Measurements from ENCODE around the gene SLC9A7. TPM values are rescaled to one million over a fixed set of nuclear protein-coding genes. Genes with fewer than 3 reads are reported as not detected.

Gene SLC9A7
- total and polyA plus RNA-seq, 2 experiments from 2014 or later: 2.5 to 15.4 TPM

DNA sequence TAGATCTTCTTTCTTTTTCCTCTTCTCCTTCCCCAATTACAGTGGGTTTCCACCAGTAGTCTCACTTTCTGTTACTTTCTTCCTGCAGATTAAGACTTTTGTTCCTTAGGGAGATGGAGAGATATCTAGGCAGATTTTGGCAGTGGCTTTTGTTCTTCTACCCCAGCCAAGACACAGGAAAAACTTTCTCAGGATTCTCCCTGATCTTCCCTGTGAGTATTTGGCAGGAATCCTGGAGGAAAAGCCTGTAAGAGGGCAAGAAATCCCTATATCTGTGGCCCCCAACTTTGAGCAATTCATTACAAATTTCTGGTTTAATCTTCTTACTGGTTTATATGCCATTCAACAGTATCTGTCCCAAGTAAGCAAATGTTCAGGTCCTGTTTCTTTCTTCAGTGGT is 21.9 kb downstream of the SLC9A7 start:
- Histone ChIP-seq H3K9me2 (ENCODE audit: insufficient read depth) (no peaks in the 10 kb centered on the region), H4K20me1 (replicated peaks; ENCODE audit: insufficient read depth) (no peaks in the 10 kb centered on the region), H3F3A (replicated peaks; ENCODE audit: low read depth) (no peaks in the 10 kb centered on the region), H3K27ac (ENCODE audit: low read depth) (no peak overlapping the region), H3K79me2 (replicated peaks; ENCODE audit: insufficient read depth) (peaks cover 25% of the 10 kb centered on the region), H3K4me2 (no peak overlapping the region), H2AFZ (no peak overlapping the region), H3K36me3 (ENCODE audit: insufficient read depth) (no peaks in the 10 kb centered on the region), H3K27me3 (ENCODE audit: insufficient read depth) (no peaks in the 10 kb centered on the region), H3K4me1 (ENCODE audit: insufficient read depth) (no peaks in the 10 kb centered on the region), H3K4me3 (no peak overlapping the region)
- ATAC-seq (no peak), DNase-seq (ENCODE audit: low spot score) (no peak)
- H3K27me3 Mint-ChIP-seq (ENCODE audit: insufficient read depth, low read depth, poor library complexity): no peaks in the 10 kb centered on the region
- no peak overlapping the region for H3K27ac Mint-ChIP-seq
- H3K36me3 Mint-ChIP-seq (ENCODE audit: low read depth): peaks cover 40% of the 10 kb centered on the region
- no peaks in the 10 kb centered on the region for H3K4me1 Mint-ChIP-seq
- TF ChIP-seq, protein P1, sequence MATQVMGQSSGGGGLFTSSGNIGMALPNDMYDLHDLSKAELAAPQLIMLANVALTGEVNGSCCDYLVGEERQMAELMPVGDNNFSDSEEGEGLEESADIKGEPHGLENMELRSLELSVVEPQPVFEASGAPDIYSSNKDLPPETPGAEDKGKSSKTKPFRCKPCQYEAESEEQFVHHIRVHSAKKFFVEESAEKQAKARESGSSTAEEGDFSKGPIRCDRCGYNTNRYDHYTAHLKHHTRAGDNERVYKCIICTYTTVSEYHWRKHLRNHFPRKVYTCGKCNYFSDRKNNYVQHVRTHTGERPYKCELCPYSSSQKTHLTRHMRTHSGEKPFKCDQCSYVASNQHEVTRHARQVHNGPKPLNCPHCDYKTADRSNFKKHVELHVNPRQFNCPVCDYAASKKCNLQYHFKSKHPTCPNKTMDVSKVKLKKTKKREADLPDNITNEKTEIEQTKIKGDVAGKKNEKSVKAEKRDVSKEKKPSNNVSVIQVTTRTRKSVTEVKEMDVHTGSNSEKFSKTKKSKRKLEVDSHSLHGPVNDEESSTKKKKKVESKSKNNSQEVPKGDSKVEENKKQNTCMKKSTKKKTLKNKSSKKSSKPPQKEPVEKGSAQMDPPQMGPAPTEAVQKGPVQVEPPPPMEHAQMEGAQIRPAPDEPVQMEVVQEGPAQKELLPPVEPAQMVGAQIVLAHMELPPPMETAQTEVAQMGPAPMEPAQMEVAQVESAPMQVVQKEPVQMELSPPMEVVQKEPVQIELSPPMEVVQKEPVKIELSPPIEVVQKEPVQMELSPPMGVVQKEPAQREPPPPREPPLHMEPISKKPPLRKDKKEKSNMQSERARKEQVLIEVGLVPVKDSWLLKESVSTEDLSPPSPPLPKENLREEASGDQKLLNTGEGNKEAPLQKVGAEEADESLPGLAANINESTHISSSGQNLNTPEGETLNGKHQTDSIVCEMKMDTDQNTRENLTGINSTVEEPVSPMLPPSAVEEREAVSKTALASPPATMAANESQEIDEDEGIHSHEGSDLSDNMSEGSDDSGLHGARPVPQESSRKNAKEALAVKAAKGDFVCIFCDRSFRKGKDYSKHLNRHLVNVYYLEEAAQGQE (IDR thresholded peaks at IDR 0.05; ENCODE audit: unreplicated experiment): no peak
- TF ChIP-seq JUNB (IDR thresholded peaks at IDR 0.05; ENCODE audit: unreplicated experiment) (no peak), STAT1 (IDR thresholded peaks at IDR 0.05; ENCODE audit: unreplicated experiment) (no peak), EZH2 (IDR thresholded peaks at IDR 0.05; ENCODE audit: low read depth, unreplicated experiment) (no peak), EZH2phosphoT487 (IDR thresholded peaks at IDR 0.05; ENCODE audit: unreplicated experiment) (no peak), CREB1 (CRISPR knock-in tag; IDR thresholded peaks at IDR 0.05; ENCODE audit: low read depth) (no peak), ZNF331 (CRISPR knock-in tag; IDR thresholded peaks at IDR 0.05; ENCODE audit: low read depth) (no peak), ZNF114 (CRISPR knock-in tag; IDR thresholded peaks at IDR 0.05) (no peak), NANOG (IDR thresholded peaks at IDR 0.05; ENCODE audit: borderline replicate concordance) (no peak)
- TF ChIP-seq, protein P2, sequence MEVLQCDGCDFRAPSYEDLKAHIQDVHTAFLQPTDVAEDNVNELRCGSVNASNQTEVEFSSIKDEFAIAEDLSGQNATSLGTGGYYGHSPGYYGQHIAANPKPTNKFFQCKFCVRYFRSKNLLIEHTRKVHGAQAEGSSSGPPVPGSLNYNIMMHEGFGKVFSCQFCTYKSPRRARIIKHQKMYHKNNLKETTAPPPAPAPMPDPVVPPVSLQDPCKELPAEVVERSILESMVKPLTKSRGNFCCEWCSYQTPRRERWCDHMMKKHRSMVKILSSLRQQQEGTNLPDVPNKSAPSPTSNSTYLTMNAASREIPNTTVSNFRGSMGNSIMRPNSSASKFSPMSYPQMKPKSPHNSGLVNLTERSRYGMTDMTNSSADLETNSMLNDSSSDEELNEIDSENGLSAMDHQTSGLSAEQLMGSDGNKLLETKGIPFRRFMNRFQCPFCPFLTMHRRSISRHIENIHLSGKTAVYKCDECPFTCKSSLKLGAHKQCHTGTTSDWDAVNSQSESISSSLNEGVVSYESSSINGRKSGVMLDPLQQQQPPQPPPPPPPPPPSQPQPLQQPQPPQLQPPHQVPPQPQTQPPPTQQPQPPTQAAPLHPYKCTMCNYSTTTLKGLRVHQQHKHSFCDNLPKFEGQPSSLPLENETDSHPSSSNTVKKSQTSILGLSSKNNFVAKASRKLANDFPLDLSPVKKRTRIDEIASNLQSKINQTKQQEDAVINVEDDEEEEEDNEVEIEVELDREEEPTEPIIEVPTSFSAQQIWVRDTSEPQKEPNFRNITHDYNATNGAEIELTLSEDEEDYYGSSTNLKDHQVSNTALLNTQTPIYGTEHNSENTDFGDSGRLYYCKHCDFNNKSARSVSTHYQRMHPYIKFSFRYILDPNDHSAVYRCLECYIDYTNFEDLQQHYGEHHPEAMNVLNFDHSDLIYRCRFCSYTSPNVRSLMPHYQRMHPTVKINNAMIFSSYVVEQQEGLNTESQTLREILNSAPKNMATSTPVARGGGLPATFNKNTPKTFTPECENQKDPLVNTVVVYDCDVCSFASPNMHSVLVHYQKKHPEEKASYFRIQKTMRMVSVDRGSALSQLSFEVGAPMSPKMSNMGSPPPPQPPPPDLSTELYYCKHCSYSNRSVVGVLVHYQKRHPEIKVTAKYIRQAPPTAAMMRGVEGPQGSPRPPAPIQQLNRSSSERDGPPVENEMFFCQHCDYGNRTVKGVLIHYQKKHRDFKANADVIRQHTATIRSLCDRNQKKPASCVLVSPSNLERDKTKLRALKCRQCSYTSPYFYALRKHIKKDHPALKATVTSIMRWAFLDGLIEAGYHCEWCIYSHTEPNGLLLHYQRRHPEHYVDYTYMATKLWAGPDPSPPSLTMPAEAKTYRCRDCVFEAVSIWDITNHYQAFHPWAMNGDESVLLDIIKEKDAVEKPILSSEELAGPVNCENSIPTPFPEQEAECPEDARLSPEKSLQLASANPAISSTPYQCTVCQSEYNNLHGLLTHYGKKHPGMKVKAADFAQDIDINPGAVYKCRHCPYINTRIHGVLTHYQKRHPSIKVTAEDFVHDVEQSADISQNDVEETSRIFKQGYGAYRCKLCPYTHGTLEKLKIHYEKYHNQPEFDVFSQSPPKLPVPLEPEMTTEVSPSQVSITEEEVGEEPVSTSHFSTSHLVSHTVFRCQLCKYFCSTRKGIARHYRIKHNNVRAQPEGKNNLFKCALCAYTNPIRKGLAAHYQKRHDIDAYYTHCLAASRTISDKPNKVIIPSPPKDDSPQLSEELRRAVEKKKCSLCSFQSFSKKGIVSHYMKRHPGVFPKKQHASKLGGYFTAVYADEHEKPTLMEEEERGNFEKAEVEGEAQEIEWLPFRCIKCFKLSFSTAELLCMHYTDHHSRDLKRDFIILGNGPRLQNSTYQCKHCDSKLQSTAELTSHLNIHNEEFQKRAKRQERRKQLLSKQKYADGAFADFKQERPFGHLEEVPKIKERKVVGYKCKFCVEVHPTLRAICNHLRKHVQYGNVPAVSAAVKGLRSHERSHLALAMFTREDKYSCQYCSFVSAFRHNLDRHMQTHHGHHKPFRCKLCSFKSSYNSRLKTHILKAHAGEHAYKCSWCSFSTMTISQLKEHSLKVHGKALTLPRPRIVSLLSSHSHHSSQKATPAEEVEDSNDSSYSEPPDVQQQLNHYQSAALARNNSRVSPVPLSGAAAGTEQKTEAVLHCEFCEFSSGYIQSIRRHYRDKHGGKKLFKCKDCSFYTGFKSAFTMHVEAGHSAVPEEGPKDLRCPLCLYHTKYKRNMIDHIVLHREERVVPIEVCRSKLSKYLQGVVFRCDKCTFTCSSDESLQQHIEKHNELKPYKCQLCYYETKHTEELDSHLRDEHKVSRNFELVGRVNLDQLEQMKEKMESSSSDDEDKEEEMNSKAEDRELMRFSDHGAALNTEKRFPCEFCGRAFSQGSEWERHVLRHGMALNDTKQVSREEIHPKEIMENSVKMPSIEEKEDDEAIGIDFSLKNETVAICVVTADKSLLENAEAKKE (CRISPR knock-in tag; IDR thresholded peaks at IDR 0.05): no peak
- TF ChIP-seq, protein P3, sequence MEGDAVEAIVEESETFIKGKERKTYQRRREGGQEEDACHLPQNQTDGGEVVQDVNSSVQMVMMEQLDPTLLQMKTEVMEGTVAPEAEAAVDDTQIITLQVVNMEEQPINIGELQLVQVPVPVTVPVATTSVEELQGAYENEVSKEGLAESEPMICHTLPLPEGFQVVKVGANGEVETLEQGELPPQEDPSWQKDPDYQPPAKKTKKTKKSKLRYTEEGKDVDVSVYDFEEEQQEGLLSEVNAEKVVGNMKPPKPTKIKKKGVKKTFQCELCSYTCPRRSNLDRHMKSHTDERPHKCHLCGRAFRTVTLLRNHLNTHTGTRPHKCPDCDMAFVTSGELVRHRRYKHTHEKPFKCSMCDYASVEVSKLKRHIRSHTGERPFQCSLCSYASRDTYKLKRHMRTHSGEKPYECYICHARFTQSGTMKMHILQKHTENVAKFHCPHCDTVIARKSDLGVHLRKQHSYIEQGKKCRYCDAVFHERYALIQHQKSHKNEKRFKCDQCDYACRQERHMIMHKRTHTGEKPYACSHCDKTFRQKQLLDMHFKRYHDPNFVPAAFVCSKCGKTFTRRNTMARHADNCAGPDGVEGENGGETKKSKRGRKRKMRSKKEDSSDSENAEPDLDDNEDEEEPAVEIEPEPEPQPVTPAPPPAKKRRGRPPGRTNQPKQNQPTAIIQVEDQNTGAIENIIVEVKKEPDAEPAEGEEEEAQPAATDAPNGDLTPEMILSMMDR (conservative IDR thresholded peaks at IDR 0.05; ENCODE audit: low read depth in 2 of 2): no peak
- TF ChIP-seq, protein P4, sequence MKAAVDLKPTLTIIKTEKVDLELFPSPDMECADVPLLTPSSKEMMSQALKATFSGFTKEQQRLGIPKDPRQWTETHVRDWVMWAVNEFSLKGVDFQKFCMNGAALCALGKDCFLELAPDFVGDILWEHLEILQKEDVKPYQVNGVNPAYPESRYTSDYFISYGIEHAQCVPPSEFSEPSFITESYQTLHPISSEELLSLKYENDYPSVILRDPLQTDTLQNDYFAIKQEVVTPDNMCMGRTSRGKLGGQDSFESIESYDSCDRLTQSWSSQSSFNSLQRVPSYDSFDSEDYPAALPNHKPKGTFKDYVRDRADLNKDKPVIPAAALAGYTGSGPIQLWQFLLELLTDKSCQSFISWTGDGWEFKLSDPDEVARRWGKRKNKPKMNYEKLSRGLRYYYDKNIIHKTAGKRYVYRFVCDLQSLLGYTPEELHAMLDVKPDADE (IDR thresholded peaks at IDR 0.05): no peak
- no peak overlapping the region for H3K4me3 Mint-ChIP-seq
- H3K9me3 Mint-ChIP-seq: peaks cover 22% of the 10 kb centered on the region

Data from GM23338 (cell line).